NB4 (cell line): ENCODE measurements around the gene MRI1.

Experiments used
- MYC ChIP-seq: IDR thresholded peaks from 2 replicates; pipeline ENCODE4 v1.6.1; 2011; ENCODE audit warnings: low read depth, low read length
- POLR2A ChIP-seq: IDR thresholded peaks from 2 replicates; pipeline ENCODE4 v1.6.1; 2011; ENCODE audit warnings: mild to moderate bottlenecking; ENCODE audit not compliant: insufficient read length; ENCODE audit errors: extremely low read depth
- TF ChIP-seq, protein P1 (sequence below): IDR thresholded peaks from one replicate; pipeline ENCODE4 v1.5.1; 2012; ENCODE audit warnings: low read depth, low read length

DNA sequence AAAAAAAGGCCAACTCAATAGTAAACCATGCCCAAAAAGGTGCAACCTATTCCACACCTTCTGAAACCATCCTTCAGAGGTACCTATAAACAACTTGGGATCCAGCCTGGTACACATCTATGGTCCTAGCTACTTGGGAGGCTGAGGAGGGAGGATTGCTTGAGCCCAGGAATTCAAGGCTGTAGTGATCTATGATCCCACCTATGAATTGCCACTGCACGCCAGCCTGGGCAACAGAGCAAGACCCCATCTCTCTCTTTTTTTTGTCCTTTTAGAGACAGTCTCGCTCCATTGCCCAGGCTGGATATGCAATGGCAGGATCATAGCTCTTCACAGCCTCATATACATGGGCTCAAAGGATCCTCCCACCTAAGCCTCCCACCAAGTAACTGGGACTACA, 57.0 kb downstream of the MRI1 start:
- TF ChIP-seq, protein P1, sequence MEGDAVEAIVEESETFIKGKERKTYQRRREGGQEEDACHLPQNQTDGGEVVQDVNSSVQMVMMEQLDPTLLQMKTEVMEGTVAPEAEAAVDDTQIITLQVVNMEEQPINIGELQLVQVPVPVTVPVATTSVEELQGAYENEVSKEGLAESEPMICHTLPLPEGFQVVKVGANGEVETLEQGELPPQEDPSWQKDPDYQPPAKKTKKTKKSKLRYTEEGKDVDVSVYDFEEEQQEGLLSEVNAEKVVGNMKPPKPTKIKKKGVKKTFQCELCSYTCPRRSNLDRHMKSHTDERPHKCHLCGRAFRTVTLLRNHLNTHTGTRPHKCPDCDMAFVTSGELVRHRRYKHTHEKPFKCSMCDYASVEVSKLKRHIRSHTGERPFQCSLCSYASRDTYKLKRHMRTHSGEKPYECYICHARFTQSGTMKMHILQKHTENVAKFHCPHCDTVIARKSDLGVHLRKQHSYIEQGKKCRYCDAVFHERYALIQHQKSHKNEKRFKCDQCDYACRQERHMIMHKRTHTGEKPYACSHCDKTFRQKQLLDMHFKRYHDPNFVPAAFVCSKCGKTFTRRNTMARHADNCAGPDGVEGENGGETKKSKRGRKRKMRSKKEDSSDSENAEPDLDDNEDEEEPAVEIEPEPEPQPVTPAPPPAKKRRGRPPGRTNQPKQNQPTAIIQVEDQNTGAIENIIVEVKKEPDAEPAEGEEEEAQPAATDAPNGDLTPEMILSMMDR = no peak
- TF ChIP-seq POLR2A = no peak
- TF ChIP-seq MYC = no peak
